Upper lobe of right lung (tissue), 1 donor: ENCODE data around the gene FGF4. TPM values are rescaled to one million over a fixed set of nuclear protein-coding genes. Genes with fewer than 3 reads are reported as not detected.

Experiments
- ATAC-seq: fragments of 200-7000 bp; cut with Tn5 transposase; one replicate; pipeline ENCODE4 v1.9.1; 2020; ENCODE audit warnings: mild to moderate bottlenecking, moderate library complexity
- DNase-seq: peaks from one replicate; pipeline ENCODE4 v3.0.0-alpha.2; 2020
- H3K27ac ChIP-seq: fragments of 200-600 bp; one replicate; pipeline ENCODE4 v1.8.0; 2022
- H3K27me3 ChIP-seq: fragments of 200-600 bp; one replicate; pipeline ENCODE4 v1.8.0; 2022; ENCODE audit warnings: mild to moderate bottlenecking
- H3K36me3 ChIP-seq: fragments of 200-600 bp; one replicate; pipeline ENCODE4 v1.8.0; 2022
- H3K4me1 ChIP-seq: fragments of 200-600 bp; one replicate; pipeline ENCODE4 v1.8.0; 2022
- H3K4me3 ChIP-seq: fragments of 200-600 bp; one replicate; pipeline ENCODE4 v1.8.0; 2022; ENCODE audit warnings: mild to moderate bottlenecking
- H3K9me3 ChIP-seq: fragments of 200-600 bp; one replicate; pipeline ENCODE4 v1.8.0; 2022
- CTCF ChIP-seq: fragments of 200-600 bp; IDR thresholded peaks from one replicate; pipeline ENCODE4 v1.8.0; 2022; ENCODE audit warnings: antibody characterized with exemption
- intact Hi-C: fragments of 100-400 bp; cut with DNase I; formaldehyde crosslinking; loops from one replicate; pipeline ENCODE4 v1.11.0; 2022
- total RNA-seq: library from RNA; stranded (reverse); fragmentation: NEBNext Ultra II Directional; extraction: Animal tissue kit (Norgen Biotek cat#: 25700); gene quantifications from one replicate; pipeline ENCODE4 v1.2.1, GENCODE V29; 2021
- donor health status: DM: no; HTN: yes; CAD: no; lungs with severe emphysema.

FGF4 gene
- total RNA-seq, 1 donor from 2014 or later: not detected

GRCh38 chr11:69812256-69812655, 37.1 kb upstream of the FGF4 start:
- TF ChIP-seq CTCF: no peak
- Histone ChIP-seq H3K4me1 (no peaks in the 10 kb centered on the region), H3K36me3 (no peaks in the 10 kb centered on the region), H3K27me3 (peaks cover 26% of the 10 kb centered on the region), H3K27ac (no peak overlapping the region), H3K9me3 (no peaks in the 10 kb centered on the region), H3K4me3 (no peak overlapping the region)
- DNase-seq (no peak), ATAC-seq (no peak)
- intact Hi-C loops: no loop called here

GRCh38 chr11:69811431-69811830, 36.3 kb upstream of the FGF4 start:
- no peak overlapping the region for H3K4me3 ChIP-seq
- intact Hi-C loops: no loop called here
- no peaks in the 10 kb centered on the region for H3K4me1 ChIP-seq
- DNase-seq (no peak), ATAC-seq (no peak)
- no peak overlapping the region for H3K27ac ChIP-seq
- H3K36me3 ChIP-seq: no peaks in the 10 kb centered on the region
- H3K27me3 ChIP-seq: peaks cover 20% of the 10 kb centered on the region
- no peak for TF ChIP-seq CTCF
- no peaks in the 10 kb centered on the region for H3K9me3 ChIP-seq

GRCh38 chr11:69810289-69811118, 35.4 kb upstream of the FGF4 start:
- intact Hi-C loops: no loop called here
- ATAC-seq (no peak), DNase-seq (no peak)
- Histone ChIP-seq H3K4me3 (no peak overlapping the region), H3K36me3 (no peaks in the 10 kb centered on the region), H3K9me3 (no peaks in the 10 kb centered on the region), H3K4me1 (no peaks in the 10 kb centered on the region), H3K27ac (no peak overlapping the region), H3K27me3 (peaks cover 11% of the 10 kb centered on the region)
- no peak for TF ChIP-seq CTCF

GRCh38 chr11:69808667-69809086, 33.5 kb upstream of the FGF4 start:
- TF ChIP-seq CTCF: no peak
- Histone ChIP-seq H3K27me3 (peaks cover 8% of the 10 kb centered on the region), H3K36me3 (no peaks in the 10 kb centered on the region), H3K9me3 (no peaks in the 10 kb centered on the region), H3K27ac (no peak overlapping the region), H3K4me3 (no peak overlapping the region), H3K4me1 (no peaks in the 10 kb centered on the region)
- ATAC-seq (no peak), DNase-seq (no peak)
- intact Hi-C loops: no loop called here

- intact Hi-C loops: no loop called here
- ATAC-seq (no peak), DNase-seq (no peak)
- peaks cover 8% of the 10 kb centered on the region for H3K27me3 ChIP-seq
- no peaks in the 10 kb centered on the region for H3K36me3 ChIP-seq
- no peaks in the 10 kb centered on the region for H3K9me3 ChIP-seq
- H3K27ac ChIP-seq: no peak overlapping the region
- no peaks in the 10 kb centered on the region for H3K4me1 ChIP-seq
- H3K4me3 ChIP-seq: no peak overlapping the region
- no peak for TF ChIP-seq CTCF
These were observed 32.1 kb upstream of the FGF4 start for GRCh38 chr11:69807106-69807815.
